NB4 (cell line): ENCODE data around the gene GRAMD4.

Experiments used
- DNase-seq: peaks from one replicate; pipeline ENCODE4 v3.0.0; 2010; ENCODE audit warnings: low read depth
- H3K4me3 ChIP-seq: one replicate; pipeline ENCODE4 v1.5.1; 2011; ENCODE audit warnings: mild to moderate bottlenecking, low read depth, low read length, moderate library complexity
- MYC ChIP-seq: IDR thresholded peaks from 2 replicates; pipeline ENCODE4 v1.6.1; 2011; ENCODE audit warnings: low read depth, low read length
- POLR2A ChIP-seq: IDR thresholded peaks from 2 replicates; pipeline ENCODE4 v1.6.1; 2011; ENCODE audit warnings: mild to moderate bottlenecking; ENCODE audit not compliant: insufficient read length; ENCODE audit errors: extremely low read depth
- TF ChIP-seq, protein P1 (sequence below): IDR thresholded peaks from 2 replicates; pipeline ENCODE4 v1.6.1; 2011; ENCODE audit warnings: low read depth, low read length
- TF ChIP-seq, protein P2 (sequence below): IDR thresholded peaks from one replicate; pipeline ENCODE4 v1.5.1; 2012; ENCODE audit warnings: low read depth, low read length

Gene GRAMD4

DNA sequence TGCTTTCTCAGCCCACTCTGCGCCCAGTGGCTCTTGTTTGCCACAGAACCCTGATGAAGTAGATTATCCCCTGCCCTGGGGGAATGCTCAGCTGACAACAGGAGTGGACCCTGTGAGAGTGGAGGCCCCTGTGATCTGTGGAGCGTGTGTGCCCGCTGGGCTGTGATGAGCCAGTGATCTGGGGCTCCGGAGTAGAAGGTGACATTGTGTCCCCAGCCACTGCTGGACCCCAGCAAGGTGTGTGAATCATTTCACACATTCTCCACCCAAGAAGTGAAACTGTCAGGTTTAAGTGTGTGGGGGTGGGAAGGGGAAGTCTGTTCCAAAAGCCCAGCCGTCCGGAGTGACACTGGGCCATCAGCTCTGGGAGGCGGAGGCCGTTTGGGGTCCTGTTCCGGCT, 33.1 kb upstream of the GRAMD4 start:
- H3K4me3 ChIP-seq, result no peak overlapping the region
- TF ChIP-seq POLR2A (no peak), MYC (no peak)
- TF ChIP-seq, protein P1, sequence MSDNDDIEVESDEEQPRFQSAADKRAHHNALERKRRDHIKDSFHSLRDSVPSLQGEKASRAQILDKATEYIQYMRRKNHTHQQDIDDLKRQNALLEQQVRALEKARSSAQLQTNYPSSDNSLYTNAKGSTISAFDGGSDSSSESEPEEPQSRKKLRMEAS, result no peak
- TF ChIP-seq, protein P2, sequence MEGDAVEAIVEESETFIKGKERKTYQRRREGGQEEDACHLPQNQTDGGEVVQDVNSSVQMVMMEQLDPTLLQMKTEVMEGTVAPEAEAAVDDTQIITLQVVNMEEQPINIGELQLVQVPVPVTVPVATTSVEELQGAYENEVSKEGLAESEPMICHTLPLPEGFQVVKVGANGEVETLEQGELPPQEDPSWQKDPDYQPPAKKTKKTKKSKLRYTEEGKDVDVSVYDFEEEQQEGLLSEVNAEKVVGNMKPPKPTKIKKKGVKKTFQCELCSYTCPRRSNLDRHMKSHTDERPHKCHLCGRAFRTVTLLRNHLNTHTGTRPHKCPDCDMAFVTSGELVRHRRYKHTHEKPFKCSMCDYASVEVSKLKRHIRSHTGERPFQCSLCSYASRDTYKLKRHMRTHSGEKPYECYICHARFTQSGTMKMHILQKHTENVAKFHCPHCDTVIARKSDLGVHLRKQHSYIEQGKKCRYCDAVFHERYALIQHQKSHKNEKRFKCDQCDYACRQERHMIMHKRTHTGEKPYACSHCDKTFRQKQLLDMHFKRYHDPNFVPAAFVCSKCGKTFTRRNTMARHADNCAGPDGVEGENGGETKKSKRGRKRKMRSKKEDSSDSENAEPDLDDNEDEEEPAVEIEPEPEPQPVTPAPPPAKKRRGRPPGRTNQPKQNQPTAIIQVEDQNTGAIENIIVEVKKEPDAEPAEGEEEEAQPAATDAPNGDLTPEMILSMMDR, result no peak
- no peak for DNase-seq

DNA sequence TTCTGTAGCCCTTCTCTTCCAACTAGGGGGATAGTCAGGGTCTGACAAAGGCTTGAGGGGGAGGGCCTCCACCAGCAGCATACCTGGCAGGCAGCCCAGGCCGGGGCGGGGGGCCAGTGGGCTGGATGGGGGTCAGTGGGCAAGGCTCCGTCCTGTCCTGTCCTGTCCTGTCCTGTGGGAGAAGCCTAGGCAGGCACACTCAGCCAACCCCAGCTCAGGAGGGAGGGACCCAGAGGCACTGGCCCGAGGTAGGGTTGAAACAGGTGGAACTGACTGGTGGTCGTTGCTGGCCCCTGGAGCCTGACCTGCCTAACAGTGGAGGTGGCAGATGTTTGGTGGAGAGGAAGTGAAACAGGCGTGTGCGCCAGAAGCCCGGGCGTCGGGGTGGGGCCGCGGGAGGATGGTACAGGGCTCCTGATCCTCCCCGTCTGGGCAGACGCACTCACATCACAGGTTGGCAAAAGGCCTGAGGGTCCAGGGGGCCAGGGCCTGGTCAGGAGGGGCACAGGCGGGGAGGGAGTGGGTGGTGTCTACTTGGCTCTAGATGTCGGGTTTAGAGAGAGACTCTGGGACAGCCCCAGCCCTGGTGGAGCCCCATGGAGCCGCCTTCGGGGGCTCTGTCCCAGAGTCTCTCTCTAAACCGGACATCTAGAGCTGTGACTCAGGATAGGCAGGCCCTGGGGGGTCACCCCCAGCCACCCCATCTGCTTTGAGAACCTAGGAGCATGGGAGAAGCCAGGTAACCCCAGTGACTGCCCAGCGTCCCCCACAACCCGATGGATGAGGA, 32.5 kb upstream of the GRAMD4 start:
- no peak for DNase-seq
- H3K4me3 ChIP-seq, result no peak overlapping the region
- no peak for TF ChIP-seq POLR2A
- TF ChIP-seq MYC, result no peak
- TF ChIP-seq, protein P2, result no peak
- TF ChIP-seq, protein P1, result no peak

DNA sequence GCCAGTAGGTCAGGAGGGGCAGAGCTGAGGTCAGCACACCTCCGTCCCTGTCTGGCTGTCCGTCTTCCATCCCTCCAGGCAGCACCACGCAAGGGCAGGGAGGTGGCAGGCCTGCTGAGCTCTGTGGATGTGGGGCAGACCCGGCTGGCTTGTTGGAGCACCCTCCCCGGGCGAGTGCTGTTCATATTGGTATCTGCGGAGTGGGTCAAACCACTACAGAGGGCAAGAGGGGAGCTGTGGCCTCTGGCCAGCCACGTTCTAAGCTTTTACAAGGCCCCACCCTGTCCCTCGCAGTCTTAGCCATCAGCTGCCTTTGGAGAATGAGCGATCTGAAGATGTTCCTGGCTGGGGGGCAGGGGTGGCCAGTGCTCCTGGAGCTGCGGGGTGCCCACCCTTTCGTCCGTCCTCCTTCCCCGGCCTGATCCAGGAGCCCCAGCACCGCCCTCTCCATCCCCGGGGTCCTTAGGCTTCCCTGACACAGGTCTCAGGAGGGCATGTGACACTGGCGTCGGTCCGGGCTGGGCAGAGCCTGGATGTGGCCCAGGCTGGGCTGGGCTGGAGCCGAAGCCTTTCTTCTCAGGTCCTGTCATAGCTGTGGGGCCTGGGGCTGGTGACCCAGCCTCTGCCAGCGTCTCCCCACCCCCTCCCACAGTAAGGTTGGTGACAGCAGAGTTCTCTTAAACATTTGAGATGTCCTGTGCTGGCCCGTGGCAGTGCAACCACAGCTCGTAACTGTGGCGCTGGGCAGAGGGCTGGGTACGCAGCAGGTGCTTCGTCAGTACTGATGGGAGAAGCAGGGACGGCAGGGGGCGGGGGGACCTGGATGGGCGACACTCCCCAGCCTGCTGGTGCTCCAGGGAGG, 31.7 kb upstream of the GRAMD4 start:
- DNase-seq, result no peak
- H3K4me3 ChIP-seq, result no peak overlapping the region
- no peak for TF ChIP-seq MYC
- TF ChIP-seq, protein P1, result no peak
- TF ChIP-seq, protein P2, result no peak
- no peak for TF ChIP-seq POLR2A

DNA sequence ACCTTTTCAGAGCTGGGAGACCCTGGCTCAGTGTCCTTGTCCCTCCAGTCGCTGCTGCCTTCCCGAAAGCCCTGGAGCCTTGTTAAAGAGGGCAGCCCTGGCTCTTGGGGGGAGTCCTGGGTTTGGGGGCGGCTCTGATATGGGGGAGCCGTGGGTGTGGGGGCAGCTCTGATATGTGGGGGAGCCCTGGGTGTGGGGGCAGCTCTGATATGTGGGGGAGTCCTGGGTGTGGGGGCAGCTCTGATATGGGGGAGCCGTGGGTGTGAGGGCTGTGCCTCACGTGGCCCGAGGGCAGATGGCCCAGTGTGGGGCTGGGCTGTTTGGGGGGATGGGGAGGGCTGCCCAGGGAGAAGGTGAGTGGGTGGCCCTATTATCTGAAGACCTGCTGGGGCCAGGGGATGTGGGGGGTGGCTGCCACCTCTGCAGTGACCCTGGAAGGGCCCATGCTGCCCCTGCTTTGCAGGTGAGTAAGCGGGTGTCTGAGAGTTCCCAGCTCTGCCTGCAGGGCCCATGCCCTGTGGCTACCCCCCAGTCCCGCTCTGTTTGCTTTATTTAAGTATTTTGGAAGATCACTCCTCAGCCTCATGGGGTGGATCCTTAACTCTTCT, 30.9 kb upstream of the GRAMD4 start:
- H3K4me3 ChIP-seq, result no peak overlapping the region
- TF ChIP-seq, protein P2, result no peak
- no peak for TF ChIP-seq POLR2A
- TF ChIP-seq MYC, result no peak
- TF ChIP-seq, protein P1, result no peak
- no peak for DNase-seq

DNA sequence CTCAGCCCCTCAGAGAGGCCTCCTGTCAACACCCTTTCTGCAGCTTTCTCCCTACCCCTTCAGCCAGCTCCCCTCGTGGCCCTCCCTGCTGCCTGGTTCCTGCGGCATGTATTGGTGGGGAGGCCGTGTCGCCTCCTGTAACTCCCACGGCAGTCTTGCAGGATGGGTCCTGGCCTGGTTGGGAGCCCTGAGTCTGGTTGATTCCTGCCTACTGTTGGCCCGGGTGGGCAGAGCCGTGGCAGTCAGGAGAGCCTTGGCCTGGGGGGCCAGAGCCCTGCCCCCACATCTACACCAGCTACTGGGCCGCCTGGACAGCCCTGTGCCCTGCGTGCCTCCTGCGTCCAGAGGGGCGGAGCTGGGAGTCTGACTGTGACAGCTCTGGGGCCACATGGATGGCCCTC, 30.3 kb upstream of the GRAMD4 start:
- no peak for DNase-seq
- H3K4me3 ChIP-seq, result no peak overlapping the region
- TF ChIP-seq POLR2A (no peak), MYC (no peak)
- TF ChIP-seq, protein P1, result no peak
- TF ChIP-seq, protein P2, result no peak
